DND-41 (cell line): ENCODE measurements around the gene WNT3A.
"Not testable (repeated sequence)": the region's sequence is repeated elsewhere in the genome, so short reads cannot be mapped to it uniquely, and the experiment has no call there.

ENCODE experiments used
- ATAC-seq: fragments of 200-7000 bp; cut with Tn5 transposase; 3 replicates; pipeline ENCODE4 v1.9.1; 2021; ENCODE audit warnings: low read depth; ENCODE audit not compliant: insufficient read depth
- DNase-seq: peaks from one replicate; pipeline ENCODE4 v3.0.0-alpha.2; 2020
- H2AFZ ChIP-seq: 2 replicates; pipeline ENCODE4 v1.6.0; 2012; ENCODE audit warnings: low read depth, low read length
- H3K27ac ChIP-seq: 2 replicates; pipeline ENCODE4 v1.5.1; 2012; ENCODE audit warnings: low read length, inconsistent platforms
- H3K27me3 ChIP-seq: fragments of 200-600 bp; sonication (generic); 2 replicates; pipeline ENCODE4 v1.6.0; 2012; ENCODE audit warnings: low read length, mild to moderate bottlenecking, inconsistent platforms; ENCODE audit not compliant: insufficient read depth, poor library complexity
- H3K36me3 ChIP-seq: 2 replicates; pipeline ENCODE4 v1.5.1; 2012; ENCODE audit warnings: low read length, inconsistent platforms; ENCODE audit not compliant: insufficient read depth
- H3K4me1 ChIP-seq: 2 replicates; pipeline ENCODE4 v1.5.1; 2012; ENCODE audit warnings: mild to moderate bottlenecking, low read length; ENCODE audit not compliant: insufficient read depth
- H3K4me2 ChIP-seq: 2 replicates; pipeline ENCODE4 v1.6.0; 2012; ENCODE audit warnings: mild to moderate bottlenecking, moderate library complexity, low read length, inconsistent platforms; ENCODE audit not compliant: insufficient read depth
- H3K4me3 ChIP-seq, 2 experiments: fragments of 200-600 bp in 1 of 2; shearing (Covaris generic) in 1 of 2; 2 replicates each; pipeline ENCODE4 v1.5.1; 2012 to 2016; ENCODE audit warnings: inconsistent platforms in 2 of 2, low read length in 2 of 2, mild to moderate bottlenecking in 2 of 2, low read depth in 1 of 2, moderate library complexity in 1 of 2
- H3K79me2 ChIP-seq: 2 replicates; pipeline ENCODE4 v1.6.0; 2012; ENCODE audit warnings: low read length, inconsistent platforms; ENCODE audit not compliant: insufficient read depth
- H3K9ac ChIP-seq: 2 replicates; pipeline ENCODE4 v1.6.0; 2012; ENCODE audit warnings: low read depth, mild to moderate bottlenecking, inconsistent platforms, low read length, moderate library complexity
- H3K9me3 ChIP-seq: 2 replicates; pipeline ENCODE4 v1.5.1; 2012; ENCODE audit warnings: low read length, moderate library complexity, mild to moderate bottlenecking, inconsistent platforms; ENCODE audit not compliant: insufficient read depth, severe bottlenecking
- H4K20me1 ChIP-seq: 2 replicates; pipeline ENCODE4 v1.6.0; 2012; ENCODE audit warnings: low read length; ENCODE audit not compliant: insufficient read depth
- EZH2 ChIP-seq: IDR thresholded peaks from 3 replicates; pipeline ENCODE4 v1.6.1; 2012; ENCODE audit warnings: borderline replicate concordance, low read depth, mild to moderate bottlenecking, moderate library complexity, low read length, inconsistent platforms; ENCODE audit not compliant: severe bottlenecking
- TF ChIP-seq, protein P1 (sequence below): IDR thresholded peaks from 2 replicates; pipeline ENCODE4 v1.5.1; 2012; ENCODE audit warnings: borderline replicate concordance, low read length, moderate library complexity, mild to moderate bottlenecking; ENCODE audit not compliant: poor library complexity, severe bottlenecking; ENCODE audit errors: extremely low read depth

The WNT3A gene

DNA sequence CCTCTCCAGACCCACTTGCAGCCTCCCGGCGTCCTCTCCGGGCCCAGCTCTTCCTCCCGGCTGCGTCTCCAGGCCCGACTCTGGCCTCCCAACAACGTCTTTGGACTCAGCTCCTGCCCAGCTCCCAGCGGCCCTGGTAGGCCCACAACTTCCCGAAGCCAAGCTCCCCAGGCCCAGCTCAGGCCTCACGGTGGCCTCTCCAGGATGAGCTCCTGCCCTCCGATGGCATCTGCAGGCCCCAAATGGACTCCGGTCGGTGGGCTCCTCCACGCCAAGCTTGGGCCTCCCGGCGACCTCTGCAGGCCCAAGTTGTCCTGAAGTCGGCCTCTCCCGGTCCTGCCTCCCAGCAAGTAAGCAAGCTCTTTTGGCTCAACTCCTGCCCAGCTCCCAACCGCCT lies 34.5 kb upstream of the WNT3A start:
- not testable (repeated sequence) for H3K4me2 ChIP-seq, H2AFZ ChIP-seq, H3K4me3 ChIP-seq, ATAC-seq, H3K4me1 ChIP-seq, DNase-seq, H3K27ac ChIP-seq, H4K20me1 ChIP-seq, H3K9me3 ChIP-seq, H3K79me2 ChIP-seq, H3K36me3 ChIP-seq, H3K27me3 ChIP-seq, H3K9ac ChIP-seq

GRCh38 chr1:227972843-227973374 lies 33.9 kb upstream of the WNT3A start:
- DNase-seq: not testable (repeated sequence)

DNA sequence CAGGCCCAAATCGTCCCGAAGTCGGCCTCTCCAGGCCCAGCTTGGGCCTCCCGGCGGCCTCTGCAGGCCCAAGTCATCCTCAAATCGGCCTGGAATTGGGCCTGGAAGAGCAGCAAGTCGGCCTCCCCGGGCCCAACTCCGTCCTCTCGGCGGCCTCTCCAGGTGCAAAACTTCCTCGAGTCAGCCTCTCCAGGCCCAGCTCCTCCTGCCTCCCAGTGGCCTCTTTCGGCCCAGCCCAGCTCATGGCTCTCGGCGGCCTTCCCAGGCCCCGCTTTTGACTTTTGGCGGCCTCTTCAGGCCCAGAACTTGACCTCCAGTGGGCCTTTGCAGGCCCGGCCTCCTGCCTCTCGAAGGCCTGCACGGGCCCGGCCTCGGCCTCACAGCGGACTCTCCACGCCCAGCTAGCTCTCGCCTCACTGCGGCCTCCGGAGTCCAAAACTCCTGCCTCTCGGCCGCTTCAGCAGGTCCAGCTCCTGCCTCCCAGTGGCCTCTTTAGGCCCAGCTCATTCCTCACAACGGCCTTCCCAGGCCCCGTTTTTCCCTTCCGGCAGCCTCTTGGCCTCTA lies 33.0 kb upstream of the WNT3A start:
- H3K27me3 ChIP-seq, ATAC-seq: not testable (repeated sequence)

More at GRCh38 chr1:227972843-227973374, 33.9 kb upstream of the WNT3A start:
- H4K20me1 ChIP-seq, H3K9me3 ChIP-seq, ATAC-seq, H3K27me3 ChIP-seq, H3K36me3 ChIP-seq, H3K4me2 ChIP-seq, H3K79me2 ChIP-seq, H2AFZ ChIP-seq, H3K9ac ChIP-seq, H3K4me1 ChIP-seq, H3K4me3 ChIP-seq, H3K27ac ChIP-seq: not testable (repeated sequence)

DNA sequence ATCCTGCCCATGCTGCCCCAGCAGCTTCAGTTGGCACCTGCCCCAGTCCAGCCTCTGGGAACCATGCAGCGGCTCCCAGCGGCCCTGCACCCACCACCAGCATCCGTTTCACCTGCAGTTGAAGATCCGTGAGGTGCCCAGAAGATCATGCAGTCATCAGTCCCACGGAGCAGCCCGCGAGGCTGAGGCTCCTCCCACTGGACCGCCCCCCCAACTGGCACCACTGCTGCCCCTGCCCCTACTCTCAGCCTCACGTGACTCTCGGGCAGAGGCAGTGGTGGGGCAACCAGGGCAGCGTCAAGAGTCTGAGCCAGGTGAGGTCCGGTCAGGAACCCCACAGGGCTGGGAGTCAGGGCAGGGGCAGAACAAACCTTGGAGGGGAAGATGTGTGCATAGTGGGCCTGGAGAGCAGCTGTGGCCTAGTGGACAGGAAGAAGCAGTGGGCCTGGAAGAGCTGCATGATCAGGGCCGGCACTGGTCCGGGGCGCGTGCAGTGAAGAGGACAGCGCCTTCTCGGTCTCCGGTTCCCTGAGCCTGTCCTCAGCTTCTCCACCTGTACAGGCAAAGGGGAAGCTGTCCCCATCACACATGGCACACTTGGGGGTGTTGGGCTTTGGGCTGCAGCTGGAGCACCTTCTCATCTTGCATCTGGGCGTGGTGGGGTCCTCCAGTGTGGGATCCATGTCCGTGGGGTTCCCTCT lies 31.1 kb upstream of the WNT3A start:
- not testable (repeated sequence) for H3K36me3 ChIP-seq, H2AFZ ChIP-seq, H3K79me2 ChIP-seq, H4K20me1 ChIP-seq, H3K27ac ChIP-seq, ATAC-seq, DNase-seq, H3K4me2 ChIP-seq, H3K27me3 ChIP-seq, H3K9me3 ChIP-seq, H3K4me1 ChIP-seq, H3K4me3 ChIP-seq, H3K9ac ChIP-seq

More for the DNA sequence above, 33.0 kb upstream of the WNT3A start:
- H3K4me1 ChIP-seq, H3K4me3 ChIP-seq, H4K20me1 ChIP-seq, H3K36me3 ChIP-seq, H3K79me2 ChIP-seq, H3K4me2 ChIP-seq, H3K27ac ChIP-seq, H3K9me3 ChIP-seq, H3K9ac ChIP-seq, DNase-seq, H2AFZ ChIP-seq: not testable (repeated sequence)

DNA sequence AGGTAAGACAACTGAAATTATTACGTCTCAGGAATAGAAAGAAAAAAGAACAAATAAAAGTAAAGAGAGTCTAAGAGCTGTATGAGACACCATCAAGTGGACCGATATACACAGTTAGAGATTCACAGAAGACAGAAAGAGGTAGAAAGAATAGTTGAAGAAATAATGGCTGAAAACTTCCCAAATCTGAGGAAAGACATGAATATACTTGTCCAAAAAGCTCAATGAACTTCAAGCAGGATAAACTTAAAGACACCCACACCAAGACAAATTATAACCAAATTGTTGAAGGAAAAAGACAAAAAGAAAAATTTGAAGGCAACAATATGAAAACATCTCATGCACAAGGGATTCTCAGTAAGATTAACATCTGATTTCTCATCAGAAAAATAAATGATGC lies 19.6 kb upstream of the WNT3A start:
- no peak for TF ChIP-seq EZH2
- TF ChIP-seq, protein P1, sequence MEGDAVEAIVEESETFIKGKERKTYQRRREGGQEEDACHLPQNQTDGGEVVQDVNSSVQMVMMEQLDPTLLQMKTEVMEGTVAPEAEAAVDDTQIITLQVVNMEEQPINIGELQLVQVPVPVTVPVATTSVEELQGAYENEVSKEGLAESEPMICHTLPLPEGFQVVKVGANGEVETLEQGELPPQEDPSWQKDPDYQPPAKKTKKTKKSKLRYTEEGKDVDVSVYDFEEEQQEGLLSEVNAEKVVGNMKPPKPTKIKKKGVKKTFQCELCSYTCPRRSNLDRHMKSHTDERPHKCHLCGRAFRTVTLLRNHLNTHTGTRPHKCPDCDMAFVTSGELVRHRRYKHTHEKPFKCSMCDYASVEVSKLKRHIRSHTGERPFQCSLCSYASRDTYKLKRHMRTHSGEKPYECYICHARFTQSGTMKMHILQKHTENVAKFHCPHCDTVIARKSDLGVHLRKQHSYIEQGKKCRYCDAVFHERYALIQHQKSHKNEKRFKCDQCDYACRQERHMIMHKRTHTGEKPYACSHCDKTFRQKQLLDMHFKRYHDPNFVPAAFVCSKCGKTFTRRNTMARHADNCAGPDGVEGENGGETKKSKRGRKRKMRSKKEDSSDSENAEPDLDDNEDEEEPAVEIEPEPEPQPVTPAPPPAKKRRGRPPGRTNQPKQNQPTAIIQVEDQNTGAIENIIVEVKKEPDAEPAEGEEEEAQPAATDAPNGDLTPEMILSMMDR: no peak
- H3K9ac ChIP-seq: no peak overlapping the region
- no peaks in the 10 kb centered on the region for H3K79me2 ChIP-seq
- no peak overlapping the region for H2AFZ ChIP-seq
- H3K4me1 ChIP-seq: no peaks in the 10 kb centered on the region
- H3K36me3 ChIP-seq: no peaks in the 10 kb centered on the region
- no peak overlapping the region for H3K4me3 ChIP-seq
- peaks cover 3% of the 10 kb centered on the region for H3K27me3 ChIP-seq
- H3K27ac ChIP-seq: no peak overlapping the region
- no peak overlapping the region for H3K4me2 ChIP-seq
- ATAC-seq: no peak
- H3K9me3 ChIP-seq: no peaks in the 10 kb centered on the region
- no peak for DNase-seq
- H4K20me1 ChIP-seq: no peaks in the 10 kb centered on the region
